ENCODE results near the gene MACF1.

DNA sequence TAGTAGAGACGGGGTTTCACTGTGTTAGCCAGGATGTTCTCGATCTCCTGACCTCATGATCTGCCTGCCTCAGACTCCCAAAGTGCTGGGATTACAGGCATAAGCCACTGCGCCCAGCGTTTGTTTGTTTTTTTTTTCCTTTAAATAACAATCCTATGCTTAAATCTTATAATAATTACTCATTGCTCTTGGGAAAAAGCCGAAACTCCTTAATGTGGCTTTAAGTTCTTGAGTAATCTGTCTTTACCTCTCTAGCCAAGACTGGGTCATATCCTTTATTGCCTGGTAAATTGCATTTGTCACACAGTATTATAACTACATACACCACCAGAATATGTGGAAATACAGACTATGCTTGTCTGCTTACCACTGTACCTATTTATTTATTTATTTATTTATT, 97.1 kb downstream of the MACF1 start:
- TF ChIP-seq SUZ12 (IDR thresholded peaks at IDR 0.05) (no peak), ARNT (IDR thresholded peaks at IDR 0.05) (no peak), HDGF (IDR thresholded peaks at IDR 0.05; ENCODE audit: borderline replicate concordance) (no peak), LEF1 (IDR thresholded peaks at IDR 0.05; ENCODE audit: borderline replicate concordance) (no peak), FOXM1 (IDR thresholded peaks at IDR 0.05; ENCODE audit: borderline replicate concordance) (no peak)

Data from HEK293T (cell line).